GM19397 (cell line): ENCODE results near the gene MORN1.
"Not testable (repeated sequence)": the region's sequence is repeated elsewhere in the genome, so short reads cannot be mapped to it uniquely, and the experiment has no call there.

ENCODE experiments used
- ATAC-seq: cut with Tn5 transposase; IDR thresholded peaks from one replicate; pipeline ENCODE4 v1.9.1; 2021; ENCODE audit warnings: mild to moderate bottlenecking, moderate library complexity; ENCODE audit not compliant: unreplicated experiment

MORN1 gene

DNA sequence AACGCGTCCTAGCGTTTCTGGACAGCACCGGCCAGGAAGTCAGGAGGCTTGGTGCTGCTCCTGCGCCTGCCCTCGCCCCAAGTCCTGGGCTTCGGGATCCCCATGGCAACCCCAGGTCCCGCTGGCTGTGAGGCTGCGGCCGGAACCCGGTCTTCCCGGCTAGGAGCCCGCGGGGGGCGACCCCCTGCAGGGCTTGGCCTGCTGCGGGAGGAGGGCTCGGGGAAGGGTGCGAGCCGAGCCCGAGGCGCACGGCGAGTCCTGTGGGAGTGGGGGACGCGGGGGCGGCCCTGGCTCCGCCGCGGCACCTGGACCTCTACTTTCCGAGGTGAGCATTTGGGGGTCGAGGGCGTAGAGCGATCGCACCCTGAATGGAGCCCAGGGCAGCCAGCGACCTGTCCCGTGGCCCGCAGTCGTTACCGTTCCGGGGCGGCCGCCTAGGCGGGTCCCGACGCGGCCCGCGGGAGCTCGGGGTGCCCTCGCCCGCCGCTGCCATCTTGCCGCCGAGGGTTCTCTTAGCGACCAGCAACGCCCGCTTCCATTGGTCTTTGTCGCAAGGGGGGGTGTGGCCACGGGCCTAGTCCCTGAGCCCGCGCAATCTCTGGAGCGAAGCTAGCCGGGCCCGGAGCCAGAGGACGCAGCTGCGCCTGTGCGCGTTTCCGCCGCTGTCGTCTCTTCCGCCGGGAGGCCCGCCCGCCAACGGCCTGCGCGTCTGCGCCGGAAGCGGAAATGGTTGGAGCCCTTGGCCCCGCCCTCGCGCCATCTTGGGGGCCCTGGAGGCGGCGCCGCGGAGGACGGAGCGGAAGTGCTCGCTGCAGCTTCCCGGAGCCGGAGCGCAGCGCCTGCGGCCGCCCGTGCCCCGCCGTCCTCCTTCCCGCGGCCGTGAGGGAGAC is at the start of gene MORN1, which contains the start of gene RER1:
MORN1 (minus strand) TSS at position 514 of the 890 bp plus-strand sequence; CDS start at position 493, 21 bp downstream.
RER1 (plus strand) TSS at position 801 of the 890 bp plus-strand sequence. CDS start 3,950 bp downstream, outside the sequence.
- ATAC-seq = peak; percentile 88

DNA sequence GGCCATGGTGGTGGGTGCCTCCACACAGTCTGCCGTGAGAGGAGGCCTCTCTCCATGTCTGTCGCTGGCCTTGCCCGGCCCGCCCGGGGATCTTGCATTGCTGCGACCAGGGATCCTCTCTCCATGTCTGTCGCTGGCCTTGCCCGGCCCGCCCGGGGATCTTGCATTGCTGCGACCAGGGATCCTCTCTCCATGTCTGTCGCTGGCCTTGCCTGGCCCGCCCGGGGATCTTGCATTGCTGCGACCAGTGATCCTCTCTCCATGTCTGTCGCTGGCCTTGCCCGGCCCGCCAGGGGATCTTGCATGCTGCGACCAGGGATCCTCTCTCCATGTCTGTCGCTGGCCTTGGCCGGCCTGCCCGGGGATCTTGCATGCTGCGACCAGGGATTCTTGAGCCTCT is 49.0 kb upstream of the MORN1 start:
- ATAC-seq = not testable (repeated sequence)

DNA sequence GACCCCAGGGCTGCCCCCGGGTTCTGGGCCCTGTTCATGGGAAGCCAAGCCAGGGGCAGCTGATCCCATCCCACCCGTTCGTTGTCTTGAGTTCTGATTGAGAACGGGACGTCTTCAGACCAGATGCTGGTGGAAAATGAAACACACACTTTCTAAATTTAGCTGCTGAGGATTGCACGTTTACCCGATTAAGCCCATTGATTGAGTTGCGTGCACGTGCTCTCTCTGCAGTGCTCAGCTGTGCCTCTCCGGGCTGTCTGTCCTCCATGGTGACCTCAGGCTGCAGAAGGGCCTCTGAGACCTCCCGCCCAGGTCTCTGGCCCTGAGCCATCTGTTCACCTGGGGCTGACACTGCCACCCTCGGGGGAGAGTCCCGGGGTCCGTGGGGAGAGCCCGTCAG is 48.0 kb upstream of the MORN1 start:
- no peak for ATAC-seq

DNA sequence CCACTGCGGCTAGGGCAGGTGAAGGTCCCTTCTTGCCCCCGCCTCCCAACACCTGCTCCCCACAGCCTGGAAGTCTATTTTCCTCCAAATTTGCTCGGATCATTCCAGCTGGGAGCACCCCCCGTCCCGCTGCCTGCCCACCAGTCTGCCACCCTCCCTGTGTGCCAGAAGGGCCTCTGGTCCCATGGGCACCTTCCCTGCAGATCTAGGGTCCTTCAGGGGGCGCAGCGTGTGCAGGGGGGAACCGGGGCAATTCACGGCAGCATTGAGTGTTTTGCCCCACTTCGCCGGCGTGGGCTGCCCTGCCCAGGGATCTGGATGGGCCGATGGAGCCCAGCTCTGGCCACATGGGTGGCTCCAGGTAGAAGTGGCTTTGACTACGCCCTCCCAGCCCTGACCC is 47.3 kb upstream of the MORN1 start:
- no peak for ATAC-seq

DNA sequence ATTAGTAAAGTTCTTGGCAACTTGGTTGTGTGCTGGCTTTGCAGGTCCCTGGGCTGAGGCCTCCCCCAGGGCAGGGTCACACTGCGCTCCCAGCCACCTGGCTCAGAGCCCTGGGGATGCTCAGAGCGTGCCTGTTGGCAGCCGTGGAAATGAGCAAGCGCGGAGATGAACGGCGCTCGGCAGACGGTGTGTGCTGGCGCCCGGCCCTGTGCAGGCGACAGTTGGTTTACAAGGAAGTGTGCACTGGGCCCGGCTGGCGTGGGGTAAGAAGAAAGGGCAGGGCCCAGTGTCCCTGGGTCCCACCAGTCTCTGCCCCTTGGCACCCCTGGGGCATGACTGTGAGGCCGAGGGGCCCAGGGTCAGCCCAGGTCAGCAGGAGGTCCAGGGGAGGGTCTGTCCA is 46.7 kb upstream of the MORN1 start:
- ATAC-seq = no peak

DNA sequence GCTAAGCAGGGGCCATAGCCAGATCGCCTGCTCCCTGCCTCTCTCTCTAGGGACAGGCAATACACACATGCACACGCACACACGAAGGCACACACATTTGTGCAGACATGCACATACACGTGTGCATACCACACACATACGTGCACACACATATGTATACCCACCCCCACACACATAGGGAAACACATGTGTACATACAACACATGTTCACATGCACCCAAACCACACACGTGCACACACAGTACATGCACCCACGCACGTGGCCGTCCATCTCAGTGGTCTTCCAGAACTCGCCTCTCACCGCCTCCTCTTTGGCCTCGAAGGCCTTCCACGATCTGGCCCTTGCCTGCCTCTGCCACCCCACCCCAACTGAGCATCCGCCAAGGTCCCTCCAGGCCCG is 46.3 kb upstream of the MORN1 start:
- ATAC-seq = no peak

DNA sequence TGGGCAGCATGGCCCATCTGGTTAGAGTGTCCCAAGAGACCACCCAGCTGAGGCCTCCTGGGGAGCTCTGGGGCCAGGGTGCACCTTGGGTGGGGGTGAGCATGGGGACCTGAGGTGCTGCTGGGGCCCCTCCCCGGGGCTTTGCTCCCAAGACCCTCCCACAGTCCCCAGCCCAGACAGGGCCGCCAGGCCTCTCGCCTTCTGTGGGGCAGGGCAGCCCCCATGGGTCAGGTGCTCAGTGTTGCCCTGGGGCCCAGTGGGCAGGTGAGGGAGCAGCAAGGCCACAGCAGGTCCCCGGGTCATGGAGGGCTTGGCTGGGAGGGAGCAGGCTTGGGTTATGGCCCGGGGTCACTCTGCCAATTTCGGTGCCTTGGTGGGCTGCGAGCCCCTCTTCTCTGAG is 45.5 kb upstream of the MORN1 start:
- no peak for ATAC-seq

DNA sequence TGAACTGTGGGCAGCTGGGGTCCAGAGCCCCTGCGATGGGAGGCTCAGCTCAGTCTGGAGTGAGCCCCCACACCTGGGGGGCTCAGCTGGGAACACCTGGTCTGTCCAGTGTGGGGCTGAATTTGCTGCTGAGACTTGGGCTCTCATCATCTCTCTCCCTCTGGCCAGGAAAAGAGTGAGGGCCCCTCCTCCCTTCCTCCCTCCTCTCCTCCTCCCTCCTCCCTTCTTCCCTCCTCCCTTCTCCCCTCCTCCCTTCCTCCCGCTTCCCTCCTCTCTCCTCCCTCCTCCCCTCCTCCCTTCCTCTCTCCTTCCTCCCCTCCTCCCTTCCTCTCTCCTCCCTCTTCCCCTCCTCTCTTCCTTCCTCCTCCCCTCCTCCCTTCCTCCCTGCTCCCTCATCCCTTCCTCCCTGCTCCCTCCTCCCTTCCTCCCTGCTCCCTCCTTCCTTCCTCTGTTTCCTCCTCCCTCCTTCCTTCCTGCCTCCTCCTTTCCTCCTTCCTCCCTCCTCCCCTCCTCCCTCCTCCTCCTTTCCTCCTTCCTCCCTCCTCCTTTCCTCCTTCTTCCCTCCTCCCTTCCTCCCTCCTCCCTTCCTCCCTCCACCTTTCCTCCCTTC is 44.5 kb upstream of the MORN1 start:
- no peak for ATAC-seq

DNA sequence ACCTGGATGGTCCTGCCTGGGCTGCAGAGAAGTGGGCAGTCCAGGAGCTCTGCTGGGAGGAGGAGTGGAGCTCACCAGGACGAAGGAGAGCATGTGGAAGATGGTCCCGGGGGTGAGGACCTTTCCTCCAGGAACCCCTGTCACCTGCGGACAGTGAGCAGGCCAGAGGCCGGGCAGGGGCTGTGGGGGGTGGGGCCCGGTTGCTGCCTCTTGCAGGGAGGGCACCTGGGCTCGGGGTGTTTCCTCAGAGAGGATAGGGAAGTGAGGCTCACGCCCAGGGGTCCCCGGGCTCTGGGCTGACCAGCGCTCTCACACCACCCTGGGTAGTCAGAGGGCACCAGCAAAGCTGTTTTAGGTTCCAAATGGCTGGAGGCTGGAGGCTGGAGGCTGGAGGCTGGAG is 43.7 kb upstream of the MORN1 start:
- no peak for ATAC-seq

DNA sequence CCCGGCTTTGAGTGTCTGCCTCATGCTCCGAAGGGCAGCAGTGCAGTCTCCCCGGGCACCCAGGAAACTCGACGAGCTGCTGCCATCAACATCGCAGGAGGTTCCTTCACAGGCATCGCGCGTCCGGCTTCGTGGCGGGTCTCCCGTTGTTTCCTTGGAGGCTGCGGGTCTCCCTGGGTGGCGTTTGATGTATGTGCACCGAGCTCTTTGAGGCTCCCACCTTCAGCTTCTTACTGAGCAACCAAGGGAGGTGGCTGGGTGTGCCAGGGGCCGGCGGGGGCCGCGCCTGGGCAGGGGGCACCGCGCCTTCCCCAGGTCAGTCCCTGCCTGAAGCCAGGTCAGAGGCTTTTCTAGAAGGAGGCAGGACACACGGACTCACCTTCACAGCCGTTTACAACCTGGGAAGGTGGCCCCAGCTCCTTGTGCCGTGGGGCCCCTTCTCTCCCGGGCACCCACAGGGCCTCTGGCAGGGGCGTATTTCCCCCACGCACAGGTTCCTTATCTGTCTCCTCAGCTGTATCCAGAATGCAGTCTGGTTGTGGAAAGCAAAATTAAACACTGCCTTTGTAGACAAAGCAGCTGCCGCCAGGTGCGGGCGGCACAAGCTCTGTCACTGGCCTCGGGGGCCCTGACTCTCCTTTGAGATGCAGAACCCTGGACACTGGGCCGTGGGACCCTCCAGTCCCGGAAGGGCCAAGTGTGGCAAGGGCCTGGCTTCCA is 42.7 kb upstream of the MORN1 start:
- ATAC-seq = no peak

DNA sequence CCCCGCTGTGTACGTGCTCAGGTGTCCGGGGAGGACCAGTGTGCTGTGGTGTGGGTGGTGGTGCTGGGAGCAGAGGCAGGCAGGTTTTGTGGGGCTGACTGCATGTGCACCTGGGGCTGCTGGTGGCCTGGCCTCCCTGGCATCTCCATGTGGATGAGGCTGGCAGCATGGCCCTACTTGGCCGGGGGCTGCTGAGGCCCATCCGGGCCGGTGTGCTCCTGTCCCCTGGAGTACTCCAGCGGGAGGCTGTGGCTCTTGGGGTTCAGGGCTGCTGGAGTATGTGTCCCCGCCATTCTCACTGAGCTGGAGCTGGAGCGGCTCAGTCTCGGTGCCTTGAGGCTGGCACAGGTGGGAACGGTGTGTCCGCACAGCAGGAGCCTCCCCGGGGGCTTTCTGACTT is 41.8 kb upstream of the MORN1 start:
- no peak for ATAC-seq

DNA sequence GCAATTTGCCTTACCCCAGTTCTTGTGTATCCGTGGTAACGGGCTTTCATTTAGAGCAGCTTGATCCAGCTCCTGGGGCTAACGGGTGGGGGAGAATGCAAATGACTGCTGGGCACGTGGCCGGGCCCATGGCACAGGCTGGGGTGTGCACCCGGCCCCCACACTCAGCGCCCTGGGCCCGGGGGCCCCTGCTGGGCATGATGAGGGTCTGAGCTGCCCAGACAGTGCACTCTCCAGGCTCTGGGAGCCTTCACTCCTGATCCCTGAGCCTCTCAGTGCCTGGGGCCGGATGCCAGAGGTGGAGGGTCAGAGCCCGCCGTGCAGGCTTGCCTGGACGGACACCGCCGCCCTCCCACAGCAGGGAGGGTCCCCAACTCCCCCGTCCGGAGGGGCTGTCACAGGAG is 41.1 kb upstream of the MORN1 start:
- no peak for ATAC-seq

DNA sequence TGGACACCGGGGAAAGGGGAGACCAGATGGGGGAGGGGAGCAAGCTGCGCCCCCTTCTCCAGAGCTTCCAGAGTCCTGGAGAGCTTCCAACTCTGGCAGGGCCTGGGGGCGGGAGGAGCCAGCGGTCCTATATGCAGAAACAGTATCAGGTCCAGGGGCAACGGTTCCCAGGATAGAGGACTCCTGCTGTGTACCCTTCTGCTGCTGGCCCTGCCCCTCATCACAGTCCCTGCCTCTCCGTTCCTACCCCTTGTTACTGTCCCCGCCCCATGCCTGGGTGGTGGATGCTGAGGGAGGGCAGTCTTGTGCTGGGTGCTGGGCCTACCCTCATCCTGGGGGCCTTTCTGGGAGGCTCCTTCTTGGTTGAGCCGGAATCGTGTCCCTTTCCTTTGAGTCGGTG is 40.2 kb upstream of the MORN1 start:
- no peak for ATAC-seq

DNA sequence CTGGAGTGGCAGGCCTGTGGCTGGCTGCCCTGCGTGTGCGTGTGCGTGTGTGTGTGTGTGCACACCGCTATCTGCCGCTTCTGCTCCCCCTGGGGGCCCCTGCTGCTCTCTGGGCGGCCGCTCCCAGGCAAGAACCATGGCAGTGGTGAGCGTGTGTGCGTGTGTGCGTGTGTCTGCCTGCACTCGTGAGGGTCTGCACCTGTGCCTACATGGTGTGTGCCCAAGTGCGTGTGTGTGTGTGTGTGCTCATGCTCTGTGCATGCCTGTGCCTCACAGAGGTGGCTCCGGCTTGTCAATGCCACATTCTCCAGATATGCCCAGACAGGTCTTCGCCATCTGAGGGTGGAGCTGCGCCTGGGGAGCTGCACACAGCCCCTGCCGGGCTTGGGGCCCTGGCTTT is 39.7 kb upstream of the MORN1 start:
- no peak for ATAC-seq

DNA sequence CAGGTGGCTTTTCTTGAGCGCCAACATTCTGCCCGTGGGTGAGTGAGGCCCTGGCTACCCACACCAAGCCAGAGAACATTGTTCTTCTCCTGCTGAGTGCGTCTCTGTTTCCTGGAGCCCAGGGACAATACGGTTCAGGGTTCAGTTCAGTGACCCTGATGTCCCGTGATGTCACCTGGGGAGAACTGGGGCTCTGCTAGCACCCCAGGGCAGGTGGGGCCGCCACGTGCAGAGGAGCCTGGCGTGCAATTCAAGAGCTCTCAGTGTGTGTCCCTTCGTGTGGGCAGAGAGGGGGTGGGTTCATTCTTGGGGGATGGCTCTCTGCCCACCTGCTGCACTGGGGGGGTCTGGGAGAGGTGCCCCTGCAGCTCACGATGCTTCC is 39.2 kb upstream of the MORN1 start:
- no peak for ATAC-seq

DNA sequence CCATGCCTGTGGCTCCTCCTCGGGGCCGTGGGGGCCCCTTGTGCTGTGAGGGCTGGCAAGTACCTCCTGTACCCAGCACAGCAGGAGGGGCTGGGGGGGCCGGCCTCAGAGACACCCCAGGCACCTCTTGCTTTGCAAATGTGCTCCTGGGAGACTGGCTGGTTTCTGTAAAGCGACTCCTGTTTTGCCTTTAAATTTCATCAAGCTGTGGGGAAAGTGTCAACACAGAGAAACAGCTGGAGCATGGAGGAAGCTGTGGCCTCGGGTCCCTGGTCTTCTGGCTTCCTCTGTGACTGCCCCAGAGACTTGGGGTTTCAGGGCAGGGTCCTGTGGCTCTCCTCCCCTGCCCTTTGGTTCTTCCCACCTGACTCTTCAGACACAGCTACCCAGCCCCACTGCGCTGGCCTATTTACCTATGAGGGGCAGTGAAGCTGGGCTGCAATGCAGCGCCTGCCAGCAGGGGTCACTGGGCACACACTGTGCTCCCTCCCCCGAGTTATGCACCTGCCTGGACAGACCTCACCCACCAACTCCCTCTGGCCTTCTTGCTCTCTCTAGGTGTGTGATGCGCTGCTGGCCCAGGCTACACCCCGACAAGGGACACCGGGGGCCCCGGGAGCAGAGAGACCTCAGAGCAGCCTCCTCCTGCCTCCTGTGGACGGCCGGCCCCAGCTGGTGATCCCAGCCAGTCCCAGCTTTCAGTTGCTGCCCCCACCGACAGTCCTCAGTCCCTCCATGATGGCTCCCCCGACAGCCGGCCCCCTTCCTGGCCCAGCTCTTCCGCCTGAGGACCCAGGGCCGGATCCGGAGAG is 38.6 kb upstream of the MORN1 start:
- no peak for ATAC-seq

DNA sequence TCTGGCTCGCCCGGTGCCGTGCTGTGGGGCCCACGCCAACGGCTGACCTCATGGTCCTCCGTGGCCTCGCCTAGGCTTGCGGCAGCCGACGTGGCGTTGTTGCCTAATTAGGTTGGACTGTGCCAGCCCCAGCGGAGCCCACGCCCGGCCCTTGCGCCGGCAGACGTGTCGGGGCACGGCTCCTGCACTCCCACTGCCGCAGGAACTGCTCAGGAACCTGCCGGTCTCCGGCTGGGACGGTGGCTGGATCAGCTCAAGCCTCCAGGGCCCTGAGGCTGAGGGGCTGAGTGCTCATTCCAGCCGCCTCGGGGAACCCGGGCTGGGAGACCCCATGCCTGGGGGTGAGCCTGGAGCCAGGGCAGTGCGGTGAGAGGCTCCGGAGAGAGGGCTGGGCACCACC is 37.1 kb upstream of the MORN1 start:
- ATAC-seq = no peak

DNA sequence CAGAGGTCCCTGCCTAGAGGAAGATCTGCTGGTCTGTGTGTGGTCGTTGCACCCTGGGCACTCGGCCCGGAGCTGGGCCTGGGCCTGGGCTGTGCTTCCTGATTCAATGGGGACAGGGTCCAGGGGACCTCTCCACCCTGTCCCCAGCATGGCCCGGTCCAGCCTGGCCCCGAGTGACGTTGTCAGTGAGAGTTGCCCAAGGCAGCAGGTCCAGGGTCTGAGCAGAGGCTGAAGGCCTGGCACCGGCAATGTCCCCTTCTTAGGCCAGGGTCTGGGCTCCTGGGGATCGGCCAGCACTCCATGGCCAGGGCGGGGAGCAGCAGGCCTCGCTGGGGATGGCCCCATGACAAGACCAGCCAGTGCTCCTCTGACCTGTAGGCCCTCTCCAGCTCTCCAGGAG is 36.6 kb upstream of the MORN1 start:
- ATAC-seq = no peak

DNA sequence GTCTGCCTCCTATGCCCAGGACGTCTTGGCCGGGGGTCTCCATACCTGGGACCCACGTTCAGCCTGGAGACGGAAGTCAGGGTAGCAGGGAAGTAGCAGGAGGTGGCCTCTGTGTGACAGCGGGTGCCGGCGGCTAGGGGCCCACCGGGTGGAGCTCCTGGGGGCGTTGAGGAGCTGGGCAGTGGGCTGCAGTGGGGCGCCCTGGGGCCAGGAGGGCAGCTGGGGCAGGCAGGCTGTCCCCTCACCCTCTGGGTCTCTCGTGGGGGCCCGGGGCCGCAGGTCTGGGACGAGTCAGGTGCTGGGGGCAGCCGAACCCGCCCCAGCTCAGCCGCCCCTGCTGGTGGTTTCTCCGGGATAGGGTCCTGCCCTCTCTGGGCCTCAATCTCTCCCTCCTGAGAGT is 35.7 kb upstream of the MORN1 start:
- no peak for ATAC-seq

DNA sequence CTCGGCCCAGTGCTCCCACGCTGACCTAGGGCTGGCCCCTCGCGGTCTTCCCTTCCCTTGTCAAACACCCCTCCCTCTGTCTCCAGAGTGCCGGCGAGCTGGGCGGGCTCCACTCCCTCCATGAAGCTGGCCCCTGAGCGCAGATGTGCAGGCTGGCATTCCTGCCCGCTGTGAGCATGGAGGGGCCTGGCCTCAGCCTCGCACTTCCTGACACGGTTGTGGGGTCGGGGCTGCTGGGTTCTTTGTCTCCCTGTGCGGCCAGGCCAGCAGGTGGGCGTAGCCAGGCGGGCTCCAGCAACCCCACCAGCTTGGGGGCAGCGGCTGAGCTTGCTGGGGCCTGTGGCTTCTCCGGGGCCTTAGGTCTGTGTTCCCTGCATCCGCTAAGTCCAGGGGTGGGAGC is 35.2 kb upstream of the MORN1 start:
- ATAC-seq = no peak

DNA sequence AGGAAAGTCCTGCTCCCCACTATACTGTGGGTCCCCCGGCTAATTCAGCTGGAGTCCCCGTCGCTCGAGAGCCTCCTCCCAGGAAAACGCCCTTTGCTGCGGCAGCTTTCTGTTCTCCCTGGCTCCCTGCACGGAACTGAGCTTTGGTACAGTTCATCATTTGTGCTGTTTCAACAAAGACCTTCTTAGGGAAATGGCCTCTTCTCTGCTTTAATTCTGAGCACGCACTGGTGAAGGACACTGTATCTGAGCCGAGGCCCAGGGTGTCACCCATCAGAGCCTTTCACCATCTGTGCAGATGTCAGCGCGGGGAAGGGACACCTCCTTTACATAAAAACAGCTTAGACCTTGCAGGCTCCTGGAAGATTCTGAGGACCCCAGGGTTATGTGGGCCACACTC is 34.5 kb upstream of the MORN1 start:
- ATAC-seq = no peak
